A673 (cell line): ENCODE measurements around the gene FAM171A2.

Experiments used
- EZH2 ChIP-seq: fragments of 200-600 bp; sonication (generic); IDR thresholded peaks from 2 replicates; pipeline ENCODE4 v1.6.1; 2017; ENCODE audit warnings: borderline replicate concordance, low read depth, mild to moderate bottlenecking, mixed read lengths, antibody characterized with exemption, low read length; ENCODE audit not compliant: poor library complexity, severe bottlenecking
- TF ChIP-seq, protein P1 (sequence below): fragments of 300-800, 200-600 bp; sonication (generic); conservative IDR thresholded peaks from 2 replicates; pipeline ENCODE4 v1.5.1; 2017; ENCODE audit warnings: low read depth, mild to moderate bottlenecking, antibody characterized with exemption, low read length, moderate library complexity, mixed read lengths

DNA sequence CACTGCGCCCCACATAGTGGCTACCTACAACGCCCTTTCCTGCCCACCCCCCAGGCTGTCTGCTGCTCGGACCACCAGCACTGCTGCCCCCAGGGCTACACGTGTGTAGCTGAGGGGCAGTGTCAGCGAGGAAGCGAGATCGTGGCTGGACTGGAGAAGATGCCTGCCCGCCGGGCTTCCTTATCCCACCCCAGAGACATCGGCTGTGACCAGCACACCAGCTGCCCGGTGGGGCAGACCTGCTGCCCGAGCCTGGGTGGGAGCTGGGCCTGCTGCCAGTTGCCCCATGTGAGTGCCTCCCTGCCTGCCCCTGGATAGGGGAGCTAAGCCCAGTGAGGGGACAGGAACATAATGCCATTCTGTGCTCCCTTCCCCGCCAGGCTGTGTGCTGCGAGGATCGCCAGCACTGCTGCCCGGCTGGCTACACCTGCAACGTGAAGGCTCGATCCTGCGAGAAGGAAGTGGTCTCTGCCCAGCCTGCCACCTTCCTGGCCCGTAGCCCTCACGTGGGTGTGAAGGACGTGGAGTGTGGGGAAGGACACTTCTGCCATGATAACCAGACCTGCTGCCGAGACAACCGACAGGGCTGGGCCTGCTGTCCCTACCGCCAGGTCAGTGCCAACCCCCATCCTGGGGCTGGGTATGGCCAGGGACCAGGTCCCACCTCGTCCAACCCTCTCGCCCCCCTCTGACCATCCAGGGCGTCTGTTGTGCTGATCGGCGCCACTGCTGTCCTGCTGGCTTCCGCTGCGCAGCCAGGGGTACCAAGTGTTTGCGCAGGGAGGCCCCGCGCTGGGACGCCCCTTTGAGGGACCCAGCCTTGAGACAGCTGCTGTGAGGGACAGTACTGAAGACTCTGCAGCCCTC is 11.5 kb downstream of the FAM171A2 start:
- TF ChIP-seq, protein P1, sequence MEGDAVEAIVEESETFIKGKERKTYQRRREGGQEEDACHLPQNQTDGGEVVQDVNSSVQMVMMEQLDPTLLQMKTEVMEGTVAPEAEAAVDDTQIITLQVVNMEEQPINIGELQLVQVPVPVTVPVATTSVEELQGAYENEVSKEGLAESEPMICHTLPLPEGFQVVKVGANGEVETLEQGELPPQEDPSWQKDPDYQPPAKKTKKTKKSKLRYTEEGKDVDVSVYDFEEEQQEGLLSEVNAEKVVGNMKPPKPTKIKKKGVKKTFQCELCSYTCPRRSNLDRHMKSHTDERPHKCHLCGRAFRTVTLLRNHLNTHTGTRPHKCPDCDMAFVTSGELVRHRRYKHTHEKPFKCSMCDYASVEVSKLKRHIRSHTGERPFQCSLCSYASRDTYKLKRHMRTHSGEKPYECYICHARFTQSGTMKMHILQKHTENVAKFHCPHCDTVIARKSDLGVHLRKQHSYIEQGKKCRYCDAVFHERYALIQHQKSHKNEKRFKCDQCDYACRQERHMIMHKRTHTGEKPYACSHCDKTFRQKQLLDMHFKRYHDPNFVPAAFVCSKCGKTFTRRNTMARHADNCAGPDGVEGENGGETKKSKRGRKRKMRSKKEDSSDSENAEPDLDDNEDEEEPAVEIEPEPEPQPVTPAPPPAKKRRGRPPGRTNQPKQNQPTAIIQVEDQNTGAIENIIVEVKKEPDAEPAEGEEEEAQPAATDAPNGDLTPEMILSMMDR: no peak
- no peak for TF ChIP-seq EZH2
